ENCODE results near the gene NECAB3.
"Not testable (repeated sequence)": the region's sequence is repeated elsewhere in the genome, so short reads cannot be mapped to it uniquely, and the experiment has no call there.

NECAB3 gene

GRCh38 chr20:33651562-33652048 lies 22.6 kb downstream of the NECAB3 start:
- no peak for FAIRE-seq

GRCh38 chr20:33650753-33651561 lies 23.3 kb downstream of the NECAB3 start:
- FAIRE-seq (no peak), DNase-seq (ENCODE audit: low spot score) (no peak)

More at GRCh38 chr20:33651562-33652048, 22.6 kb downstream of the NECAB3 start:
- no peak for DNase-seq (ENCODE audit: low spot score)

GRCh38 chr20:33650111-33650752 lies 24.0 kb downstream of the NECAB3 start:
- DNase-seq (ENCODE audit: low spot score): no peak
- FAIRE-seq: no peak

GRCh38 chr20:33649201-33649681 lies 25.0 kb downstream of the NECAB3 start:
- DNase-seq (ENCODE audit: low spot score) (no peak), FAIRE-seq (no peak)

GRCh38 chr20:33648396-33649004 lies 25.7 kb downstream of the NECAB3 start:
- FAIRE-seq (no peak), DNase-seq (ENCODE audit: low spot score) (no peak)

- FAIRE-seq: no peak
Observed at GRCh38 chr20:33647603-33648395, 26.4 kb downstream of the NECAB3 start.

GRCh38 chr20:33646959-33647602 lies 27.1 kb downstream of the NECAB3 start:
- DNase-seq (ENCODE audit: low spot score); FAIRE-seq: not testable (repeated sequence)

More at GRCh38 chr20:33647603-33648395, 26.4 kb downstream of the NECAB3 start:
- DNase-seq (ENCODE audit: low spot score): no peak

GRCh38 chr20:33646191-33646590 lies 28.0 kb downstream of the NECAB3 start:
- FAIRE-seq: no peak
- no peak for DNase-seq (ENCODE audit: low spot score)

- DNase-seq (ENCODE audit: low spot score) (no peak), FAIRE-seq (no peak)
Observed at GRCh38 chr20:33645396-33645795, 28.8 kb downstream of the NECAB3 start.

- no peak for FAIRE-seq
Observed at GRCh38 chr20:33645072-33645358, 29.2 kb downstream of the NECAB3 start.

GRCh38 chr20:33644313-33645071 lies 29.7 kb downstream of the NECAB3 start:
- no peak for DNase-seq (ENCODE audit: low spot score)

More at GRCh38 chr20:33645072-33645358, 29.2 kb downstream of the NECAB3 start:
- DNase-seq (ENCODE audit: low spot score): no peak

GRCh38 chr20:33640287-33640686 lies 33.9 kb downstream of the NECAB3 start:
- DNase-seq (ENCODE audit: low spot score): no peak
- FAIRE-seq: no peak

More at GRCh38 chr20:33644313-33645071, 29.7 kb downstream of the NECAB3 start:
- FAIRE-seq: no peak

- FAIRE-seq (no peak), DNase-seq (ENCODE audit: low spot score) (no peak)
Observed at GRCh38 chr20:33636776-33637175, 37.5 kb downstream of the NECAB3 start.

- no peak for DNase-seq (ENCODE audit: low spot score)
- FAIRE-seq: no peak
Observed at GRCh38 chr20:33635341-33635740, 38.9 kb downstream of the NECAB3 start.

GRCh38 chr20:33631910-33632309 lies 42.3 kb downstream of the NECAB3 start:
- not testable (repeated sequence) for DNase-seq (ENCODE audit: low spot score); FAIRE-seq

GRCh38 chr20:33630507-33630906 lies 43.7 kb downstream of the NECAB3 start:
- FAIRE-seq: no peak
- DNase-seq (ENCODE audit: low spot score): no peak

- FAIRE-seq: no peak
- no peak for DNase-seq (ENCODE audit: low spot score)
Observed at GRCh38 chr20:33629979-33630378, 44.2 kb downstream of the NECAB3 start.

GRCh38 chr20:33629533-33629932 lies 44.7 kb downstream of the NECAB3 start:
- FAIRE-seq: no peak
- DNase-seq (ENCODE audit: low spot score): no peak

- FAIRE-seq (no peak), DNase-seq (ENCODE audit: low spot score) (no peak)
Observed at GRCh38 chr20:33627577-33628216, 46.5 kb downstream of the NECAB3 start.

Data from urothelium cell line (cell line).